GM04504 (cell line): ENCODE results near the gene HSD11B2.

Experiments
- DNase-seq: peaks from one replicate; pipeline ENCODE4 v3.0.0-alpha.2; 2012; ENCODE audit warnings: low read depth

The HSD11B2 gene

GRCh38 chr16:67480833-67481560, 50.1 kb downstream of the HSD11B2 start, which contains the start of gene ATP6V0D1:
TSS of gene ATP6V0D1 (minus strand) at chr16:67481157. CDS start at chr16:67481086, 71 bp downstream.
- peak; percentile 96 for DNase-seq

DNA sequence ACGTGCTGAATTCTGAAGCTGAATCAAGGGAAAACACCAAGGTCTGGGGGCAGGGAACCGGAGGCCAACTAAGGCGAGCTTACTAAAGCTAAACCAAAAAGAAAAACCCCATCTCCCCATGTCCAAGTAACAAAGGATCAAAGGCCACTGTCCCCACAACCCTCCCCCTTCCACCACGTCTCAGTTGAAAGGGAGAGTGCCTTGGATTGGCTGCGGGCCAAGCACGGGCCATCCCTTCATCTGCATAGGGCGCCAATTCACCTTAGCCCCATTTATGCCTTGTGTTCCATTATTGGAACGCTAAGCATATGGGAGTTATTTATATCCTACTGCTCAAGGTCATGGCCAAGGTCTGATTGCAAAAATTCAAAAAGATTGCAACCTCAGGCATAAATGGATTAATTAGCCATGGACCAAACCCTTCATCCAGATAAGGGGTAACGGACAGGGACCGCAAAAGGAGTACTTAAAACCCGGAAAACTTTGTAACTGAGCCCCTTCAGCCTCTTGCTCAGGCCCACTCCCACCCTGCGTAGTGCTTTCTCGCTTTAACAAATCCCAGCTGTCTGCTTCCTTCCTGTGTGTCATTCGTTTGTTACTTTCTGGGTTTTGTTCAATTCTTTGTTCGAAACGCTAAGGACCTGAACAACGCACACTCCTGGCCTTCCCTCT, 50.8 kb downstream of the HSD11B2 start:
- DNase-seq, result no peak

DNA sequence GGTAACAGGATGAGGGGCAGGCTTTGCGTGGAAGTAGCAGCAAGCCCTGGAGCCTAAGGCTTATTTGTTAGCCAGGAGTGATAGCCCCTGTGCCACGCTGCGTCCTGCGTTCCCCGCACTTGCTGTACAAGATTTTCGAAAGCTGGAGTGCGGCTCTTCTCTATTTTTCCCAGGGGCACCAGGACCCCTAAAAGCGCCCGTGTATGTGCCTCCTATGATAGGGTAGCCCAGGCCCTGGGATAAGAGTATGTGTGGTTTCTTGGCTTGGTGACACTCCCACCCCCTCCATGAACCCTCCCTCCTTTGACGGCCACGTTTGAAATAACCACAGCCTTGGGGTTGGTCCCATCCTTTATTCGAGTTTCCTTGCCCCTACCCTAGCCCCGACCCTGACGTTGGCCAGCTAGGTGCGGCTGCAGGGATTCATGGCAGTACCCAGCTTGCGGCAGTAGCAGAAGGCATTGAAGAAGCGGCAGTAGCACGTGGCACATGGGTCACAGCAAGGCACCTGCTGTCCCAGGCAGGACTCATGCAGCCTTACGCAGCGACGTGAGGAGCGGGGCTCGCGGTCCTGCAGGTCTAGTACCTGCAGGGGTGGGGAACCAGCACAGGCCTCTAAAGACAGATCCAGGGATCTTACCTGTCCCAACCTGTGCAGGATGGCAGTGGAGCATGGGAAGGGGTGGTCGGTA, 51.5 kb downstream of the HSD11B2 start:
- no peak for DNase-seq

DNA sequence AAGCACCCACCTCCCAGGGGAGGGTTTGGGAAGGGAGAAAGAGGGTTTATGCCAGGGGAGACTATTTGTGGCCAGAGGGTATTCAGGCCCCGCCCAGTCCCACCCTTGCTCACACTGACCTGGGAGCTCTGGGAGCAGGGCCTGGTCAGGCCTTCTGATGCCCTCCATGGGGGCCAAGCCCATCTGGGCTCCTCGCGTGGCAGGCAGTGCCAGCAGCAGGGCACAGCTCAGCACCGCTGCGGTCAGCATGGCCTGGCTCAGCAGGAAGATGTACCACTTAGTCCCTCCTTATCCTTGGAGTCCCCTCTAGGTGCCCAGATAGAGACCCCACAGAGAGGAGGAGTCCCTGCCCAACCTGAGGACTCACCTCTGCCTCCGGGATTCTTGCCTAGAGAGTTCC, 52.2 kb downstream of the HSD11B2 start, which contains the start of gene AGRP:
Gene AGRP (minus strand): TSS at position 398 of the 400 bp plus-strand sequence. CDS start 149 bp downstream, at position 249.
- no peak for DNase-seq

DNA sequence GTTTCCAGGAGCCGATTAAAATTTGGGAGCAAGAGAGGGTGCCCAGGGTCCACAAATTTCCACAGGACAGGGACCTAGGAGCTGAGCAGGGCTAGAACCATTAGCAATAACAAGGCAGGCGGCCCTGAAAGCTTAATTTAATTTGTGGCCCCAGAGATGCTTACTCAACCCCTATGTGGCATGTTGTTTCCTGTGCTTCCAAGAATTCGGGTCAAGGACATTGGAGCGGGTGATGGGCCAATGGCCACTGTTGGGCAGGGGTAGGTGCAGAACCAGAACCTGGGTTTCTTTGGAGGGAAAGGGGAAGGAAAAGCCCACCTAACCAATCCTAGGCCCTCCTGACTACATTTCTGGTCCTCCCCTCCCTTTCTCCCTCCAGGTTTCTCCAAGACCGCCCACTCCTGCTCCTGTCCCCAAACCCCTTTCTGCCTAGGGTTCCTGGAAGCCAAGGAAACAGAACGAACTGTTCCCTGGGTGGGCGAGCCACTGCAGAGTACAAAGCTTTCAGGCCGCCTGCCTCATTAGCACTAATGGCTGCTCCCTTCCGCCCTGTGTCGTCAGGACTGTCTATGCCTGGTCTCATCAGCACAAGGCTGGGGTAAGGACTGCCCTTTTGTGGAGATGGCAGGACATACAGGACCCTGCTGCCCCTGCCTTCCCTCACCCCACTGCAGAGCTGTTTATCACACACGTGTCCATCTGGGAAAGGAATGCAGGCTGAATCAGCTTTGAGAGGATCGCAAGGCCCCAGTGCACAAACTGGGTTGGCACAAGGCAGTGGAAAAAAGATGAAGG, 53.0 kb downstream of the HSD11B2 start:
- no peak for DNase-seq

DNA sequence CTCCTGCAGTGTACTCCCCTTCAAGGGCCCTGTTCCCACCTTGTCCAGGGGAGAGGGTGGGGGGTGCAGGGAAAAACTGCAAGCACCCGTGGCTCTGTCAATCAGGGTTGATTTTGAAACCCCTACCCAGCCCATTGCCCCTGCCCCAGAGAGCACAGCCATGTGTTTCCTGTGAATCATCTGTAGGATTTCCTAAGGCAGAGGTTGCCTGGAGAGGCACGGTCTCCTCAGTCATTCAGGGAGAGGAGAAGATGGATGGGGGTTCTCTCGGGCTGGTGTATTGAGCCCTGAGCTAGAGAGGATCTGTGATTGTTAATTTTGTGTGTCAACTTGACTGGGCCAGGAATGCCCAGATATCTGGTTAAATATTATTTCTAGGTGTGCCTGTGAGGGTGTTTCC, 55.9 kb downstream of the HSD11B2 start:
- DNase-seq, result no peak
